WTC11 (cell line): ENCODE data around the gene SH3BP4. TPM values are rescaled to one million over a fixed set of nuclear protein-coding genes. Genes with fewer than 3 reads are reported as not detected.

Experiments used
- ATAC-seq: fragments of 200-7000 bp; cut with Tn5 transposase; 2 replicates; pipeline ENCODE4 v1.10.0; 2021; ENCODE audit warnings: mild to moderate bottlenecking, moderate library complexity
- CTCF ChIA-PET: fragments of 300-600 bp; sonication (Branson Sonifier 250); formaldehyde crosslinking; loops from one replicate; lab custom pipeline; 2021; ENCODE audit warnings: antibody characterized with exemption; lab: Charles Lee
- POLR2A ChIA-PET: fragments of 350-600 bp; sonication (Branson Sonifier 250); formaldehyde crosslinking; loops from one replicate; lab custom pipeline; 2021; ENCODE audit warnings: antibody characterized with exemption; lab: Charles Lee
- DNase-seq: peaks from one replicate; pipeline ENCODE4 v3.0.0; 2021; ENCODE audit warnings: low spot score
- H3K27ac Mint-ChIP-seq: 2 replicates; pipeline ENCODE4 v1.8.0; 2021; ENCODE audit warnings: mixed read lengths
- H3K27me3 Mint-ChIP-seq: 2 replicates; pipeline ENCODE4 v1.8.0; 2021; ENCODE audit warnings: low read depth, mild to moderate bottlenecking, moderate library complexity, mixed read lengths
- H3K36me3 Mint-ChIP-seq: 2 replicates; pipeline ENCODE4 v1.8.0; 2021; ENCODE audit warnings: mixed read lengths
- H3K4me1 Mint-ChIP-seq: 2 replicates; pipeline ENCODE4 v1.8.0; 2022; ENCODE audit warnings: mixed read lengths
- H3K4me3 Mint-ChIP-seq: 2 replicates; pipeline ENCODE4 v1.8.0; 2021; ENCODE audit warnings: mild to moderate bottlenecking, moderate library complexity, mixed read lengths
- H3K9me3 Mint-ChIP-seq: 2 replicates; pipeline ENCODE4 v1.8.0; 2021; ENCODE audit warnings: mixed read lengths
- E2F1 ChIP-seq: sonication (generic); formaldehyde crosslinking; IDR thresholded peaks from 2 replicates; pipeline ENCODE4 v1.8.0; 2022; ENCODE audit warnings: mild to moderate bottlenecking, missing genetic modification reagents
- E2F5 ChIP-seq: sonication (generic); formaldehyde crosslinking; IDR thresholded peaks from 2 replicates; pipeline ENCODE4 v1.8.1; 2022; ENCODE audit warnings: mild to moderate bottlenecking, moderate library complexity, missing genetic modification reagents
- FOXJ3 ChIP-seq: sonication (generic); formaldehyde crosslinking; IDR thresholded peaks from 2 replicates; pipeline ENCODE4 v1.9.0; 2021; ENCODE audit warnings: missing genetic modification reagents, mild to moderate bottlenecking, borderline replicate concordance
- GTF2I ChIP-seq: fragments of 250-450 bp; sonication (Bioruptor Pico); conservative IDR thresholded peaks from 2 replicates; pipeline ENCODE4 v1.4.0; 2021; ENCODE audit warnings: mild to moderate bottlenecking
- IRF1 ChIP-seq: sonication (generic); formaldehyde crosslinking; IDR thresholded peaks from 2 replicates; pipeline ENCODE4 v1.8.0; 2023; ENCODE audit warnings: missing genetic modification reagents
- RELA ChIP-seq: sonication (generic); formaldehyde crosslinking; IDR thresholded peaks from 2 replicates; pipeline ENCODE4 v1.8.1; 2022; ENCODE audit warnings: missing genetic modification reagents, mild to moderate bottlenecking, borderline replicate concordance
- TCF7 ChIP-seq: sonication (generic); formaldehyde crosslinking; IDR thresholded peaks from 2 replicates; pipeline ENCODE4 v1.8.0; 2022; ENCODE audit warnings: mild to moderate bottlenecking, low read depth, missing genetic modification reagents, moderate library complexity
- total RNA-seq: library from RNA; stranded (reverse); gene quantifications from 3 replicates; pipeline ENCODE4 v1.2.3, GENCODE V29; 2021
- TF ChIP-seq, protein P1 (sequence below): sonication (generic); formaldehyde crosslinking; IDR thresholded peaks from 2 replicates; pipeline ENCODE4 v1.8.0; 2022; ENCODE audit warnings: missing genetic modification reagents
- TF ChIP-seq, protein P2 (sequence below): fragments of 250-450 bp; sonication (Bioruptor Pico); IDR thresholded peaks from 2 replicates; pipeline ENCODE4 v1.9.0; 2021; ENCODE audit warnings: moderate library complexity, mild to moderate bottlenecking, inconsistent platforms, borderline replicate concordance
- TF ChIP-seq, protein P3 (sequence below): fragments of 250-450 bp; sonication (Bioruptor Pico); IDR thresholded peaks from 2 replicates; pipeline ENCODE4 v2.1.2; 2022; ENCODE audit warnings: mild to moderate bottlenecking, moderate library complexity

SH3BP4 gene
- total RNA-seq, 1 experiment from 2014 or later, result 44.4 TPM

DNA sequence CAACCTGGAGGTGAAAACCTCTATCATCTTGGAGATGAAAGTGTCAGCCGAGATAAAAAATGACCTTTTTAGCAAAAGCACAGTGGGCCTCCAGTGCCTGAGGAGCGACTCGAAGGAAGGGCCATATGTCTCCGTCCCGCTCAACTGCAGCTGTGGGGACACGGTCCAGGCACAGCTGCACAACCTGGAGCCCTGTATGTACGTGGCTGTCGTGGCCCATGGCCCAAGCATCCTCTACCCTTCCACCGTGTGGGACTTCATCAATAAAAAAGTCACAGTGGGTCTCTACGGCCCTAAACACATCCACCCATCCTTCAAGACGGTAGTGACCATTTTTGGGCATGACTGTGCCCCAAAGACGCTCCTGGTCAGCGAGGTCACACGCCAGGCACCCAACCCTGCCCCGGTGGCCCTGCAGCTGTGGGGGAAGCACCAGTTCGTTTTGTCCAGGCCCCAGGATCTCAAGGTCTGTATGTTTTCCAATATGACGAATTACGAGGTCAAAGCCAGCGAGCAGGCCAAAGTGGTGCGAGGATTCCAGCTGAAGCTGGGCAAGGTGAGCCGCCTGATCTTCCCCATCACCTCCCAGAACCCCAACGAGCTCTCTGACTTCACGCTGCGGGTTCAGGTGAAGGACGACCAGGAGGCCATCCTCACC is 90.2 kb downstream of the SH3BP4 start (continued):
- TF ChIP-seq, protein P1, sequence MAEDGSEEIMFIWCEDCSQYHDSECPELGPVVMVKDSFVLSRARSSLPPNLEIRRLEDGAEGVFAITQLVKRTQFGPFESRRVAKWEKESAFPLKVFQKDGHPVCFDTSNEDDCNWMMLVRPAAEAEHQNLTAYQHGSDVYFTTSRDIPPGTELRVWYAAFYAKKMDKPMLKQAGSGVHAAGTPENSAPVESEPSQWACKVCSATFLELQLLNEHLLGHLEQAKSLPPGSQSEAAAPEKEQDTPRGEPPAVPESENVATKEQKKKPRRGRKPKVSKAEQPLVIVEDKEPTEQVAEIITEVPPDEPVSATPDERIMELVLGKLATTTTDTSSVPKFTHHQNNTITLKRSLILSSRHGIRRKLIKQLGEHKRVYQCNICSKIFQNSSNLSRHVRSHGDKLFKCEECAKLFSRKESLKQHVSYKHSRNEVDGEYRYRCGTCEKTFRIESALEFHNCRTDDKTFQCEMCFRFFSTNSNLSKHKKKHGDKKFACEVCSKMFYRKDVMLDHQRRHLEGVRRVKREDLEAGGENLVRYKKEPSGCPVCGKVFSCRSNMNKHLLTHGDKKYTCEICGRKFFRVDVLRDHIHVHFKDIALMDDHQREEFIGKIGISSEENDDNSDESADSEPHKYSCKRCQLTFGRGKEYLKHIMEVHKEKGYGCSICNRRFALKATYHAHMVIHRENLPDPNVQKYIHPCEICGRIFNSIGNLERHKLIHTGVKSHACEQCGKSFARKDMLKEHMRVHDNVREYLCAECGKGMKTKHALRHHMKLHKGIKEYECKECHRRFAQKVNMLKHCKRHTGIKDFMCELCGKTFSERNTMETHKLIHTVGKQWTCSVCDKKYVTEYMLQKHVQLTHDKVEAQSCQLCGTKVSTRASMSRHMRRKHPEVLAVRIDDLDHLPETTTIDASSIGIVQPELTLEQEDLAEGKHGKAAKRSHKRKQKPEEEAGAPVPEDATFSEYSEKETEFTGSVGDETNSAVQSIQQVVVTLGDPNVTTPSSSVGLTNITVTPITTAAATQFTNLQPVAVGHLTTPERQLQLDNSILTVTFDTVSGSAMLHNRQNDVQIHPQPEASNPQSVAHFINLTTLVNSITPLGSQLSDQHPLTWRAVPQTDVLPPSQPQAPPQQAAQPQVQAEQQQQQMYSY, result no peak
- TF ChIP-seq TCF7 (CRISPR knock-in tag), result no peak

DNA sequence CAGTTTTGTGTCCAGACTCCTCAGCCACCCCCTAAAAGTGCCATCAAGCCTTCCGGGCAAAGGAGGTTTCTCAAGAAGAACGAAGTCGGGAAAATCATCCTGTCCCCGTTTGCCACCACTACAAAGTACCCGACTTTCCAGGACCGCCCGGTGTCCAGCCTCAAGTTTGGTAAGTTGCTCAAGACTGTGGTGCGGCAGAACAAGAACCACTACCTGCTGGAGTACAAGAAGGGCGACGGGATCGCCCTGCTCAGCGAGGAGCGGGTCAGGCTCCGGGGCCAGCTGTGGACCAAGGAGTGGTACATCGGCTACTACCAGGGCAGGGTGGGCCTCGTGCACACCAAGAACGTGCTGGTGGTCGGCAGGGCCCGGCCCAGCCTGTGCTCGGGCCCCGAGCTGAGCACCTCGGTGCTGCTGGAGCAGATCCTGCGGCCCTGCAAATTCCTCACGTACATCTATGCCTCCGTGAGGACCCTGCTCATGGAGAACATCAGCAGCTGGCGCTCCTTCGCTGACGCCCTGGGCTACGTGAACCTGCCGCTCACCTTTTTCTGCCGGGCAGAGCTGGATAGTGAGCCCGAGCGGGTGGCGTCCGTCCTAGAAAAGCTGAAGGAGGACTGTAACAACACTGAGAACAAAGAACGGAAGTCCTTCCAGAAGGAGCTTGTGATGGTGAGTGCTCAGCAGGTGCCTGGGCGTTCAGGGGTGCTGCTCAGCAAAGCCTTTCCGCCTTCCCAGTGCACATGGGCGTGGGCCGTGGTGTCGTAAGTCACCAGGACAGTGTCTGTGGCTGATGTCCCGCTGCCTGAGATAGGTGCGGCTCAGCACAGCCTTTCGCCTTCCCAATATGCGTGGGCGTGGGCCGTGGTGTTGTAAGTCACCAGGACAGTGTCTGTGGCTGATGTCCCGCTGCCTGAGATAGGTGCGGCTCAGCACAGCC is 91.0 kb downstream of the SH3BP4 start:
- ChIA-PET POLR2A (no interaction called here), CTCF (no interaction called here)
- no peaks in the 10 kb centered on the region for H3K27me3 Mint-ChIP-seq
- no peak for ATAC-seq
- no peak for DNase-seq
- H3K36me3 Mint-ChIP-seq, result peaks cover 54% of the 10 kb centered on the region
- H3K9me3 Mint-ChIP-seq, result no peaks in the 10 kb centered on the region
- no peak overlapping the region for H3K4me3 Mint-ChIP-seq
- TF ChIP-seq E2F5, result no peak
- TF ChIP-seq, protein P2, sequence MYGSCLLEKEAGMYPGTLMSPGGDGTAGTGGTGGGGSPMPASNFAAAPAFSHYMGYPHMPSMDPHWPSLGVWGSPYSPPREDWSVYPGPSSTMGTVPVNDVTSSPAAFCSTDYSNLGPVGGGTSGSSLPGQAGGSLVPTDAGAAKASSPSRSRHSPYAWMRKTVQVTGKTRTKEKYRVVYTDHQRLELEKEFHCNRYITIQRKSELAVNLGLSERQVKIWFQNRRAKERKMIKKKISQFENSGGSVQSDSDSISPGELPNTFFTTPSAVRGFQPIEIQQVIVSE, result no peak
- no peak overlapping the region for H3K27ac Mint-ChIP-seq
- H3K4me1 Mint-ChIP-seq, result peaks cover 16% of the 10 kb centered on the region

DNA sequence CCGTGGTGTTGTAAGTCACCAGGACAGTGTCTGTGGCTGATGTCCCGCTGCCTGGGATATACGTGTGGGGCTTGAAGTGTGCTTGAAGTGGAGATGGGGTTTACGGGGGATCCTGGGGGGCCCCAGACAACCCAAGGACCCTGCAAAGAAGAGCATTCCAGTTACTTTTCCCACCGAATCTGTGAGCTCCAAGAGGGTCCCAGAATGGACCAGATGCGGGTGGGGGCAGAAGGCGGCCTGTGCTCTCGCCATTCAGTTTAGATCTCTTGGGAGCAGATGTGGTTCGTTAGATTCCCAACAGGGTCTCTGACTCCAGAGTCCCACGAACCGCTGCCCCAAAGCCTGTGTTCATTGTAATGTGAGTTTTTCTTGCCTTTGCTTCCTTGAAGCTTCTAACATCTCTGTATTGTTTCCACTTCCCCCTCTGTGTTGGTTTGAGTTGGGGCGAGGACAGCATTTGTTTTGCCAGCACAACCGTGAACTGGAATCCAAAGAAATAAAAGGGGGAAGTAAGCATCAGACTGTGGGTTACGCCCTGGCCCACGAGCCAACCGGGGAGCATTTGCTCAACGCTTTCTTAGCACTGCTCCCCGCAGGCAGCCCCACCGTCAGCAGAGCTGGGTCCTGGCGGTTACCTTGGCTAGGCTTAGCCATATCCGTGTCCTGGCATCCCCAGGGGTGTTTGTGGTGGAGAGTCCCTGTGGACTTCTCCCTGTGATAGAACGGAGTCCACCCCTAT is 92.1 kb downstream of the SH3BP4 start:
- no peaks in the 10 kb centered on the region for H3K27me3 Mint-ChIP-seq
- ATAC-seq (no peak), DNase-seq (no peak)
- TF ChIP-seq FOXJ3 (no peak), RELA (CRISPR knock-in tag) (no peak), IRF1 (CRISPR knock-in tag) (no peak), E2F1 (CRISPR knock-in tag) (no peak), GTF2I (no peak)
- TF ChIP-seq, protein P1, result no peak
- TF ChIP-seq, protein P3, sequence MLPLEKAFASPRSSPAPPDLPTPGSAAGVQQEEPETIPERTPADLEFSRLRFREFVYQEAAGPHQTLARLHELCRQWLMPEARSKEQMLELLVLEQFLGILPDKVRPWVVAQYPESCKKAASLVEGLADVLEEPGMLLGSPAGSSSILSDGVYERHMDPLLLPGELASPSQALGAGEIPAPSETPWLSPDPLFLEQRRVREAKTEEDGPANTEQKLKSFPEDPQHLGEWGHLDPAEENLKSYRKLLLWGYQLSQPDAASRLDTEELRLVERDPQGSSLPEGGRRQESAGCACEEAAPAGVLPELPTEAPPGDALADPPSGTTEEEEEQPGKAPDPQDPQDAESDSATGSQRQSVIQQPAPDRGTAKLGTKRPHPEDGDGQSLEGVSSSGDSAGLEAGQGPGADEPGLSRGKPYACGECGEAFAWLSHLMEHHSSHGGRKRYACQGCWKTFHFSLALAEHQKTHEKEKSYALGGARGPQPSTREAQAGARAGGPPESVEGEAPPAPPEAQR (CRISPR knock-in tag), result no peak
- H3K36me3 Mint-ChIP-seq, result peaks cover 53% of the 10 kb centered on the region
- no peak overlapping the region for H3K4me3 Mint-ChIP-seq
- no peaks in the 10 kb centered on the region for H3K9me3 Mint-ChIP-seq
- peaks cover 11% of the 10 kb centered on the region for H3K4me1 Mint-ChIP-seq
- ChIA-PET CTCF (no interaction called here), POLR2A (no interaction called here)
- peak overlapping the region; percentile 83 for H3K27ac Mint-ChIP-seq
